Fibroblast of villous mesenchyme (primary cell): Measurements from ENCODE around the gene DUS4L. TPM values are rescaled to one million over a fixed set of nuclear protein-coding genes. Genes with fewer than 3 reads are reported as not detected.

Experiments
- DNase-seq: peaks from one replicate; pipeline ENCODE4 v3.0.0-alpha.2; 2010; ENCODE audit warnings: low read depth
- H3K4me3 ChIP-seq: 2 replicates; pipeline ENCODE4 v1.5.1; 2011; ENCODE audit warnings: low read depth, mild to moderate bottlenecking, low read length
- total RNA-seq: library from RNA; depleted of rRNA; stranded (reverse); fragments of >200 nt; gene quantifications from 2 replicates; pipeline ENCODE4 v1.2.3, GENCODE V29; 2012
- TF ChIP-seq, protein P1 (sequence below): IDR thresholded peaks from 2 replicates; pipeline ENCODE4 v1.5.1; 2012; ENCODE audit warnings: low read depth, mild to moderate bottlenecking, low read length; ENCODE audit not compliant: insufficient read depth

Gene DUS4L
- total RNA-seq, 1 donor: 10.4 TPM

DNA sequence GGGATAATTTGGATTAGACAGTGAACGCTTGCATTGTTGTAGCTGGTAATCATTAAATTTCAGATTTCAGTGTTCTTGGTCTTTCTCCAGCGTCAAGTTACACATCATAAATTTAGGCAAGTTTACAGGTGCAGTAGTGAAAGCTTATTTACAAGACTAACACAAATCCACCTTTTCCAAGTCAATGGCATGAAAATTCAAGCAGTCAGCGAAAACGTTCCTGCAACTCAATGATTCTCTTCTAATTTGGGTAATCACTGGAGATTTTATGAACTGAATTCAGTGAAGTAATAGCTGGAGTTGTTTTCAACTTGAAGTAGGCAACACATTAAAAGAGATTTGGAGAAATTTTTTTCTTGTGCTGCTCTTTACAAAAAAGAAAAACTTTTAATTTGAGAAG is 34.2 kb downstream of the DUS4L start:
- no peak overlapping the region for H3K4me3 ChIP-seq
- TF ChIP-seq, protein P1, sequence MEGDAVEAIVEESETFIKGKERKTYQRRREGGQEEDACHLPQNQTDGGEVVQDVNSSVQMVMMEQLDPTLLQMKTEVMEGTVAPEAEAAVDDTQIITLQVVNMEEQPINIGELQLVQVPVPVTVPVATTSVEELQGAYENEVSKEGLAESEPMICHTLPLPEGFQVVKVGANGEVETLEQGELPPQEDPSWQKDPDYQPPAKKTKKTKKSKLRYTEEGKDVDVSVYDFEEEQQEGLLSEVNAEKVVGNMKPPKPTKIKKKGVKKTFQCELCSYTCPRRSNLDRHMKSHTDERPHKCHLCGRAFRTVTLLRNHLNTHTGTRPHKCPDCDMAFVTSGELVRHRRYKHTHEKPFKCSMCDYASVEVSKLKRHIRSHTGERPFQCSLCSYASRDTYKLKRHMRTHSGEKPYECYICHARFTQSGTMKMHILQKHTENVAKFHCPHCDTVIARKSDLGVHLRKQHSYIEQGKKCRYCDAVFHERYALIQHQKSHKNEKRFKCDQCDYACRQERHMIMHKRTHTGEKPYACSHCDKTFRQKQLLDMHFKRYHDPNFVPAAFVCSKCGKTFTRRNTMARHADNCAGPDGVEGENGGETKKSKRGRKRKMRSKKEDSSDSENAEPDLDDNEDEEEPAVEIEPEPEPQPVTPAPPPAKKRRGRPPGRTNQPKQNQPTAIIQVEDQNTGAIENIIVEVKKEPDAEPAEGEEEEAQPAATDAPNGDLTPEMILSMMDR: no peak
- no peak for DNase-seq

DNA sequence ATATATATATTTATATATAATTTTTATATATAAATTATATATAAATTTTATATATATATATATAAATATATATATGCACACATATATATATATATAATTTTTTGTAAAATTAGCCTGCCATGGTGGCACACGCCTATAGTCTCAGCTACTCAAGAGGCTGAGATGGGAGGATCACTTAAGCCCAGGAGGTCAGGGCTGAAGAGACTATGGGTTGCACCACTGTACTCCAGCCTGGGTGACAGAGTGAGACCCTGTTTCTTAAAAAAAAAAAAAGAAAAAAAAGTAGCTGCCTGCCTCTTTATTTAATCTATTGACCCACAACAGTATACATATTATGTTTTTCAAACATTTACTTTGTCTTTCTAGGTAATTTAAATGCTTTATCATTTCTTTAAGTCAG is 35.5 kb downstream of the DUS4L start:
- no peak overlapping the region for H3K4me3 ChIP-seq
- TF ChIP-seq, protein P1: no peak
- DNase-seq: no peak

DNA sequence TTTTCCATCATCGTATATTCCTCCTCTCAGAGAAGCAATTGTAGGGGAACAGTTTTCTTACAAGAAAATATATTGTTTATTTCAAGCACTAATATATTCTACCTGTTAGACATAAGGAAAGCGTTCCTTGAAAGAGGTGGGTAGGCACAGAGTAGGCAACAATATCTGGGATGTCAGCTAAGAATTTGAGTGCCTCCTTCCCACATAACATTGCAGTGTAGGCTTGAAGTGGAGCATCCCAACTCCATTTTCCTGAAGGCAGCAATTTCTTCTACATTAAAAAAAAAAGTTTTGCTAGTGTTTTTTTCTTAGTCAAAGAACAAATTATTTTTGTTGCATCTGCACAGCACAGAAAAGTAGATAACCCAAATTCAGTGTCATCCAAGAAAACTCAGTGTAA is 37.0 kb downstream of the DUS4L start:
- no peak for DNase-seq
- TF ChIP-seq, protein P1: no peak
- no peak overlapping the region for H3K4me3 ChIP-seq

DNA sequence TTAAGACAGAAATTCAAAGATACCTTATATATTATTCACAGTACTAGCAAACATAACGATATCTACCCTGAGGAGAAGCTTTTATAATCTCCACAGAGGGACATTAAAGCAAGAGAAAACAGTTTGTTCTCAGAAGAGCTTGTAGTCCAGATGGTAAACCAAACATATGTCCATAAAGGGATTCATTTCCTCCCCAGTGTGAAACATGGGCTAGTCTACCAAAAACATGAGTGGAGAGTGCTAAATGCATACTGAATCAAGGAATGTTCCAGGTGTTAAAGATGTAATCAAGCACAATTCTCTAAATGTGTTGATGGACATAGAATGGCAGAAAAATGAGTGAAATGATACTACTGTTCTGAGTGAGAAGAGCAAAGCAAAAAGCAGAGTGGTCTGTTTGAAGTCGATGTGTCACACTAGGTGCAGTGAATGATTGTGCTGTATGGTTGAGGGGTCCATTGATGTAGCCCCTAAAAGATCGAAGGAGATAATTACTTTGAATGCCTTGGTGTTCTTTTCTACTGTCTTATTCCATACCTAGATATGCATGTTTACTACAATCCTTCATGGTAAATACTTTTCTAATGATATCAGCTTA is 41.5 kb downstream of the DUS4L start:
- H3K4me3 ChIP-seq: no peak overlapping the region
- TF ChIP-seq, protein P1: no peak
- DNase-seq: no peak

DNA sequence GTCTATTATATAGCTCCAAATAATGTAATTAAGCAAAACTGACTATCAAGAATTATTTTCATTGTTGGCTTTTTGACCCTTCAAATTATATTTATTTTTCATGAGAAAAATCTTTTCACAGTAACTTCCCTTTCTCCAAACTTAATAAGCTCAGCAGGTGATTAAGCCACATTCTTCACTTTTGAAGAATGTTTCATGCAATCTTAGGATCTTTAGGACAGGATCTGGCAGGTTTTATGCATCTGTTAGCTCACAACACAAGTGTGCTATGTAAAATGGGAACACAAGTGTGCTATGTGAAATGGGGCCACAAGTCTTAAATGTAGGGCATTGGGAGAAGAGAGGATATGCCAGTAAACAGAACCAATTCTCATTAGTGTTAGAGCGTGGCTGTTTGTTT is 42.5 kb downstream of the DUS4L start:
- TF ChIP-seq, protein P1: no peak
- DNase-seq: no peak
- H3K4me3 ChIP-seq: no peak overlapping the region

DNA sequence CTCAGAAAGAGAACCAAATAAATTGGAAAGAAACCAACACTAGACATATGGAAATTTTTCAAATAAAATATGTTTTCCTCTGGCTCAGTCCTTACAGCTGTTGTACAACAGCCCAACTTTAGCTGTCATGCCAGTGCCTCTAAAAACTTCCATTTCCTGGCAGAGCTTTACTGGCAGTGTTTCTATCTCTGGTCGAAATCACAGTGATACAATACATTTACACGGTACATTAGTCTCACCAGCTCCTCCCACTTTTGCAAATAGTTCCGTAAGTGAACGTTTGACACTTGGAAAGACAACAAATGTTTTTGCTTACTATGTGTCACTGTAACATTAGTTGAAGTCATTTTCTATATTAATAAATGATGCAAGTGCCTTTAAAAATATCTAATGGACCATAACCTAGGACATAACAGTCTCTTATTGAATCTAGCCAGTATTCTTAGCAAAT is 46.1 kb downstream of the DUS4L start:
- DNase-seq: no peak
- TF ChIP-seq, protein P1: no peak
- H3K4me3 ChIP-seq: no peak overlapping the region

DNA sequence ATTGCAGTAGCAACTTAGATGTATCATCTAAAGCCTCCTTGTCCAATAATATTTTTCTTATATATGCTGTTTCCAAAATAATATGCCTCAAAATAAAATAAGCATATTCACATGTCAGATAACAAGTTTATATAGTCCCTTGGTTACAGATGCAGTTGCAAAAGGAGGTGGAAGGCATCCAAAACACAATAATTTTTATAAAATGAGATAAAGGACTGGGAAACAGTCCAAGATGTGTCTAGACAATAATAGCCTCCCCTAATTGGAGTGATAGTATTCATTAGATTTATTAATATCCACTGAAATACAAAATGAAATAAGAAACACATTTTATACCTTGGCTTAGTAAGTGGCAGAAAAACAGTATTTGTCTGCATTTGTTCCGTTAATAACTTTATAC is 46.6 kb downstream of the DUS4L start:
- DNase-seq: no peak
- TF ChIP-seq, protein P1: no peak
- no peak overlapping the region for H3K4me3 ChIP-seq
